COLO668 (cell line): Measurements from ENCODE around the gene EBP.
A peak's percentile ranks its signal among the peaks of the same experiment; 100 is the strongest.

Experiments used
- DNase-seq: peaks from one replicate; lab custom pipeline; 2025; ENCODE audit not compliant: unreplicated experiment; lab: John Stamatoyannopoulos, UW

EBP gene

DNA sequence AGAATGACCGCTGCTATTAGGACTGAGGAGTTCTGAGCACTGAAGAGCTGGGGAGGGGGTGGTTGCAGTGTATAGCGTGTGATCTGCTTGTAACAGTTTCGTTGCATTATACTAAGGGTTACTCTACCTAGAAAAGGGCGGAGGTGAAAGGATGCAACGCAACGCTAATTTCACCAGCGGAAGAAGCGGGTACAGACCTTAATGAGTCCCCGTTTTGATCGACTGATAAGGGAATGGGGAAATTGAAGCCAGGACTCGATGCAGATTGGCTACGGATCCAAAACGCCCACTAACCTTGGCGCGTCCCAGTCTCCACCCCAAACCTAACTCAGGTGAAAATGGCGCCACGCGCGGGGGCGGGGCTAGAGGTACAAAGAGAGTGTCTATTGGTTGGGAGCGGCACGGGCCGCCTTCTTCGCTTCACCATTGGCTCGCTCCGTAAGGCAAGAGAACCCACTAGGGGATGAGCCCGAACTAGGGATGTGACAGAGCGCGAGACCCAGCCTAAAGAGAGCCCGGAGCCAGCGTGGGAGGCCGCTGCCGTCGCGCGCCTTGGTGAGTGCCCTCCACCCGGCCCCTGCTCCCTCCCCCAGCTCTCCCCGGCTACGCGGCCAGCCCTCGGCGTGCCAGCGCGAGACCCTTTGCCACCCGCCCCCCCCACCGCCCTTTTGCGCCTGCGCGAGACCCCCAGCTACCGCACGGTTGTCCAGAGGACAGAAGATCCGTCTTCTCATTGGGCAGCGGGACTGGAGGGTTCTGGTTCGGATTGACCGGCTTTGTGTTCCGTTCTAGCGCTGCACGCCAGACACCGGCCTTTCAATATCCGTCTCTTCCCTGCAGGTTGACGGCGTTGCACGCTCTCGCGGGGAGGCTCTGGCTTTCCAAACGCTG is at the start of gene EBP:
EBP (plus strand) TSS at position 456 of the 891 bp plus-strand sequence. CDS start 1,964 bp downstream, outside the sequence.
- DNase-seq = peak; percentile 96

DNA sequence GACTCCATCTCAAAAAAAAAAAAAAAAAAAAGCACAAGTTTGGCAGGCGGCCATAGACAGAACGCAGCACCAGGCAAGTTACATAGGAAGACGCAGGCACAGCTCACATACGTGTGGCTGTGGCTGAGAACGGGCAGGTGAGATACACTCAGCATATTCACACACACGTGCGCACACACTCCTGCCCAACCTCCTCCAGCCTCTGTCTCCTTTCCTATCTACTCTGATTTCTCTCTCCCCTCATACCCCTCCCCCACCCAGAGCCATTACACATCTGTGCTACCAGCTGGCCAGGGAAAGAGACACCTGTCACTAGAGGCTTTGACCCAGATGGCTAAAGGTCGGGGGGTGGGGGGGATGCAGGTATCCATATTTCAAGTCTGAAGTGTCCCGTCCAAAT is 49.4 kb upstream of the EBP start:
- no peak for DNase-seq

GRCh38 chrX:48472851-48473703 is 48.5 kb upstream of the EBP start:
- DNase-seq = no peak

GRCh38 chrX:48473704-48473990 is 48.0 kb upstream of the EBP start:
- no peak for DNase-seq

GRCh38 chrX:48474127-48474526 is 47.5 kb upstream of the EBP start:
- no peak for DNase-seq

GRCh38 chrX:48474581-48474980 is 47.0 kb upstream of the EBP start:
- DNase-seq = no peak

- DNase-seq = peak; percentile 13
These were observed 46.3 kb upstream of the EBP start for GRCh38 chrX:48475296-48475695.

DNA sequence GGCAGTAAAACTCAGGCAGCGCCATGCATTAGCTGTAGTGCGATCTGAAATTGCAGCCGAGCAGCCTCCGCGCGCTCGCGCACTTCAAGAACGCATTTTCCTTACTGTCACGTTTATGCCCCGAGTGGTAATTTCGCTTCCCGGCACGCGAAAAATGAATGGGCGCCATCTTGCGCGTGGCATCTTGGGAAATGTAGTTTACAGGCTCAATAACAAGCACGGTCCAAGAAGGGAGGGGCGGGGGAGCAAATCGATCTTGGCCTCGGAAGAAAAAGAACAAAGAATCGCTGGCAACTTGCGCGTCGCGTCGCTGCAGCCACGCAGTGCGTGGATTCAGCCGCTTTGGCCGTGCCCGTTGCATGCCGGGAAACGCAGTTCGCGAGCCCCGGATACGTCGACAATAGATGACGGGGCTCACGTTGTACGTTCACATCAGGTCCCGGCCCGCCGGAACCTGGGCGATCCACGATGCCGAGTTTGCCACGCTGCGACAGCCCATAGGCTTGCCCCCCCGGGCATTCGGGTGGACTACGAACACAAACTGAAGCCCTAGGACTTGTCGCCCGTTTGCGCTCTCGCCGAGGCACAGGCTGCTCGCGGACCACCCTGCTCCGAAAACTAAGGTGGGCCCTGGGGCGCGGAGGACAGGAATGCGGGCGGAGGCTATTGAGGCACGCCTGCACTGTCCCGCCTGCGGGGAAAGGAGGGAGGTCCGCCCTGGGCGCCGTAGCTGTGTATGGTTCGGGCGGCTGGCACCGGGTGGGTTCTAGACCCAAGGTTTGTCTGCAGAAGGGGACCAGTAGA is 45.6 kb upstream of the EBP start, which contains the start of gene FTSJ1:
FTSJ1 (plus strand) TSS at position 426 of the 804 bp plus-strand sequence. CDS start 1,849 bp downstream, outside the sequence.
- peak; percentile 87 for DNase-seq

GRCh38 chrX:48476919-48477318 is 44.7 kb upstream of the EBP start:
- DNase-seq = no peak

- no peak for DNase-seq
These were observed 43.5 kb upstream of the EBP start for GRCh38 chrX:48477960-48478755.

- DNase-seq = no peak
These were observed 42.8 kb upstream of the EBP start for GRCh38 chrX:48478806-48479205.

GRCh38 chrX:48480142-48480541 is 41.5 kb upstream of the EBP start:
- DNase-seq = no peak

- no peak for DNase-seq
These were observed 41.0 kb upstream of the EBP start for GRCh38 chrX:48480583-48480982.

- DNase-seq = no peak
These were observed 39.1 kb upstream of the EBP start for GRCh38 chrX:48482526-48482925.

DNA sequence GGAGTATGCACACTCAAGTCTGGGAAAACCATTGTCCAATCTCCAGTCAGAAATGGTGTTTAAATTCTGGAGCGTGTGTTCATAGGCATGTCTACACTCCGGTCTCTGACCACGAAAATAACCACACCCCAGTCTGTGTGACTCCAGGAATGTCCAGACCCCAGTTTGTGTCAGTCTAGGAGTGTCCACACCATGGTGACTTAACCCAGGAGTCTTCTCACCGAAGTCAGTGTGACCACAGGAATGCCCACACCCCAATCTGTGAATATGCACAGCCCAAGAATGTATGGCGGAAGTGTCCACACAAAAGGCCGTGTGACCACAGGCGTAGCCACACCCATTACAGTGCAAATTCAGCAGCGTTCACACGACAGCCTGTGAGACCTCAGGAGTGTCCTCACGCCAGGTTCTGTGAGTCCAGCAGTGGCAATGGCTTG is 34.2 kb upstream of the EBP start:
- no peak for DNase-seq

DNA sequence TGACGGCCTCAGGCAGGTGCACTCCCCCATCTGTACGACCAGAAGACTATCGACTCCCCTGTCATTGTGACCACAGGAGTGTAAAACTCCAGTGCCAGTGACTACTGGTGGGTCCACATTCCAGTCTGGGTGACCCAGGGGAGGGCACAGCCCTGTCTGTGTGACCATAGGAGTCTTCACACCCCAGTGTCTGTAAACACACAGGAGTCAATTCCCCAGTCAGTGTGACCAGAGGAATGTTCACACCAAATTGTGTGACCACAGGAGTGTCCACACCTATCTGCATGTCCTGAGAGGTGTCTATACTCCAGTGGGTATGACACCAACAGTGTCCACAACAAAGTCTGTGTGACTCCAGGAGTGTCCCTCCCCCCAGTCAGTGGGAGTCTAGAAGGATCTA is 33.6 kb upstream of the EBP start:
- DNase-seq = no peak

- DNase-seq = no peak
These were observed 32.3 kb upstream of the EBP start for GRCh38 chrX:48489296-48489695.

- no peak for DNase-seq
These were observed 31.7 kb upstream of the EBP start for GRCh38 chrX:48489892-48490291.

GRCh38 chrX:48490661-48491060 is 30.9 kb upstream of the EBP start:
- no peak for DNase-seq

GRCh38 chrX:48491809-48492208 is 29.8 kb upstream of the EBP start:
- no peak for DNase-seq
